ENCODE data around the gene EMCN.

Gene EMCN

DNA sequence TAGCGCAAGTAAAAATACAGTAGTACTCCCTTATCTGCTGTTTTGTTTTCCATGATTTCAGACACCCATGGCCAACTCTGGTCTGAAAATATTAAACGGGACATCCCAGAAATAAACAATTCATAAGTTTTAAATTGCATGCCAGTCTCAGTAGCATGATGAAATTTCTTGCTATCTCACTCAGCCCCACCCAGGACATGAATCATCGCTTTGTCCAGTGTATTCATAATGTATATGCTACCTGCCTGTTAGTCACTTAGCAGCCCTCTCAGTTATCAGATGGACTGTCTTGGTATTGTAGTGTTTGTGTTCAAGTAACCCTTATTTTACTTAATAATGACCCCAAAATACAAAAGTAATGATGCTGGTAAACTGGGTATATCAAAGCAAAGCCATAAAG lies 169.3 kb downstream of the EMCN start:
- H3K4me2 ChIP-seq = peak overlapping the region in 3 of 11 experiments; percentile 8 to 49 (median 20); a peak in 4 of 22 replicates

DNA sequence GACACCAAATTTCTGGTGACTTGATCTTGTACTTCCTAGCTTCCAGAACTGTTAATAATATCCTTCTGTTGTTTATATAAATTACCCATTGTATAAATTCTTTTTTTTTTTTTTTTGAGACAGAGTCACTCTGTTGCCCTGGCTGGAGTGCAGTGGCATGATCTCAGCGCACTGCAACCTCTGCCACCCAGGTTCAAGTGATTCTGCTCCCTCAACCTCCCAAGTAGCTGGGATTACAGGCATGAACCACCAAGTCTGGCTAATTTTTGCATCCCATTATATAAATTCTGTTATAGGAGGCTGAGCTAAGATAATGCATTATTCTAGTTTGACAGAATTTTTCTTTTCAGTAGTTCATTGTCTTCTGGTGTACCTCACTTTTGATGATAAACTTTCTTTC lies 170.6 kb downstream of the EMCN start:
- no peak overlapping the region for H3K9ac ChIP-seq
- H3K27me3 ChIP-seq = no peaks in the 10 kb centered on the region
- no peak overlapping the region for H3K4me3 ChIP-seq
- H3K4me1 ChIP-seq = peaks cover 0 to 13% (median 0%) of the 10 kb centered on the region in 10 experiments; a peak in 5 of 20 replicates
- H3K4me2 ChIP-seq = no peak overlapping the region
- H4K20me1 ChIP-seq = no peaks in the 10 kb centered on the region
- H3K9me3 ChIP-seq (replicated peaks in 1 of 11) = peaks cover 0 to 8% (median 6%) of the 10 kb centered on the region in 11 experiments; a peak in 12 of 22 replicates
- TF ChIP-seq Cebpa-rat (IDR thresholded peaks at IDR 0.05) = no peak
- H3K36me3 ChIP-seq = no peaks in the 10 kb centered on the region
- 0 out of 22 replicates have a peak overlapping the region, but pooled peaks of 1 of the 11 experiments have one; percentile 5 for H3K27ac ChIP-seq

More for the DNA sequence above, 169.3 kb downstream of the EMCN start:
- Histone ChIP-seq H3K9me3 (replicated peaks in 1 of 11) (peaks cover 0 to 21% (median 9%) of the 10 kb centered on the region in 11 experiments; a peak in 13 of 22 replicates), H3K27ac (peak overlapping the region in 3 of 11 experiments; percentile 35 to 59 (median 44); a peak in 5 of 22 replicates), H3K36me3 (no peaks in the 10 kb centered on the region), H3K4me3 (no peak overlapping the region), H4K20me1 (no peaks in the 10 kb centered on the region), H3K9ac (no peak overlapping the region), H3K27me3 (no peaks in the 10 kb centered on the region), H3K4me1 (peaks cover 0 to 13% (median 0%) of the 10 kb centered on the region in 10 experiments; a peak in 5 of 20 replicates)
- TF ChIP-seq Cebpa-rat (IDR thresholded peaks at IDR 0.05) = no peak

DNA sequence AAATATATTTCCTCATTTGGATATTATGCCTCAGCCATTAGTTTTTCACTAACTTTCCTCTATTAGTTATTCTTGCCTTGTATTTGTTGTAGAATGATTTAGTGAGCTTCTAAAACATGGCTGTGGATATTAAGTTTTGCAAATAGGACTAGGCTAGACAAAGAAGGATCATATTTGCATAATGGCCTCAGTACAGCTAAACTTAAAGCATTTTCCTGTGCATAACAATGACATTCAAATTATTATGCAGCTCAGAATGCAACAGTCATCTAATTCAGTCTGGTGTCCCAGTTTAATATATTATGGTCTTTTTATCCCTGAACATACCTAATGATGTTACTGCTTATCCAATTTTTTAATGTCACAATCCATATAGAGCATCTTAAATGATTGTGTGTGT lies 172.2 kb downstream of the EMCN start:
- Histone ChIP-seq H4K20me1 (no peaks in the 10 kb centered on the region), H3K9ac (no peak overlapping the region), H3K9me3 (replicated peaks in 1 of 11) (no peaks in the 10 kb centered on the region), H3K27me3 (no peaks in the 10 kb centered on the region), H3K4me3 (no peak overlapping the region), H3K4me2 (no peak overlapping the region), H3K27ac (no peak overlapping the region), H3K4me1 (peaks cover 0 to 28% (median 5%) of the 10 kb centered on the region in 10 experiments; a peak in 11 of 20 replicates), H3K36me3 (no peaks in the 10 kb centered on the region)
- no peak for TF ChIP-seq Cebpa-rat (IDR thresholded peaks at IDR 0.05)

All from BLaER1 treated with 17β-estradiol and CSF1 and Interleukin-3, amounts not matched to agents 10 nM and 100 nM (cell line).